ENCODE results near the gene PTGFRN.
"Not testable (repeated sequence)": the region's sequence is repeated elsewhere in the genome, so short reads cannot be mapped to it uniquely, and the experiment has no call there.

PTGFRN gene

GRCh38 chr1:116934586-116935207, 25.0 kb downstream of the PTGFRN start:
- ATAC-seq, result 0 out of 3 replicates have a peak, but pooled peaks have one; percentile 34
- no peak for TF ChIP-seq ESRRG (CRISPR knock-in tag; IDR thresholded peaks at IDR 0.05)
- no peak for TF ChIP-seq ARNTL (CRISPR knock-in tag; IDR thresholded peaks at IDR 0.05; ENCODE audit: borderline replicate concordance, low read depth)
- TF ChIP-seq CSDC2 (CRISPR knock-in tag; IDR thresholded peaks at IDR 0.05), result no peak
- no peak for TF ChIP-seq ZNF565 (CRISPR knock-in tag; conservative IDR thresholded peaks at IDR 0.05; ENCODE audit: low read depth)
- no peak for TF ChIP-seq ZFP30 (CRISPR knock-in tag; IDR thresholded peaks at IDR 0.05)
- TF ChIP-seq ISL1 (CRISPR knock-in tag; IDR thresholded peaks at IDR 0.05), result no peak
- TF ChIP-seq PPARA (CRISPR knock-in tag; IDR thresholded peaks at IDR 0.05; ENCODE audit: borderline replicate concordance), result no peak

GRCh38 chr1:116938216-116938615, 28.5 kb downstream of the PTGFRN start:
- no peak for ATAC-seq
- TF ChIP-seq CSDC2 (CRISPR knock-in tag; IDR thresholded peaks at IDR 0.05) (no peak), ISL1 (CRISPR knock-in tag; IDR thresholded peaks at IDR 0.05) (no peak), TCF4 (CRISPR knock-in tag; IDR thresholded peaks at IDR 0.05; ENCODE audit: borderline replicate concordance) (no peak), ARNTL (CRISPR knock-in tag; IDR thresholded peaks at IDR 0.05; ENCODE audit: borderline replicate concordance, low read depth) (no peak), ZNF8 (CRISPR knock-in tag; IDR thresholded peaks at IDR 0.05) (no peak), TSHZ2 (CRISPR knock-in tag; IDR thresholded peaks at IDR 0.05) (no peak), ZC3H10 (CRISPR knock-in tag; IDR thresholded peaks at IDR 0.05) (no peak), SNAI2 (CRISPR knock-in tag; IDR thresholded peaks at IDR 0.05) (no peak), ZFP3 (CRISPR knock-in tag; IDR thresholded peaks at IDR 0.05) (no peak), RARB (CRISPR knock-in tag; IDR thresholded peaks at IDR 0.05) (no peak)

- not testable (repeated sequence) for ATAC-seq
Measured at GRCh38 chr1:116939780-116940543, 30.2 kb downstream of the PTGFRN start.

GRCh38 chr1:116940814-116941599, 31.3 kb downstream of the PTGFRN start:
- no peak for ATAC-seq
- TF ChIP-seq ZFP30 (CRISPR knock-in tag; IDR thresholded peaks at IDR 0.05), result no peak
- TF ChIP-seq RARB (CRISPR knock-in tag; IDR thresholded peaks at IDR 0.05), result no peak
- TF ChIP-seq TOX (CRISPR knock-in tag; IDR thresholded peaks at IDR 0.05; ENCODE audit: borderline replicate concordance), result no peak
- no peak for TF ChIP-seq ZNF70 (CRISPR knock-in tag; IDR thresholded peaks at IDR 0.05)
- no peak for TF ChIP-seq ZNF565 (CRISPR knock-in tag; conservative IDR thresholded peaks at IDR 0.05; ENCODE audit: low read depth)
- TF ChIP-seq ARNTL (CRISPR knock-in tag; IDR thresholded peaks at IDR 0.05; ENCODE audit: borderline replicate concordance, low read depth), result no peak
- TF ChIP-seq PPARA (CRISPR knock-in tag; IDR thresholded peaks at IDR 0.05; ENCODE audit: borderline replicate concordance), result no peak
- no peak for TF ChIP-seq GLIS3 (CRISPR knock-in tag; IDR thresholded peaks at IDR 0.05)
- TF ChIP-seq CREB5 (CRISPR knock-in tag; IDR thresholded peaks at IDR 0.05; ENCODE audit: low read depth), result no peak
- TF ChIP-seq ISL1 (CRISPR knock-in tag; IDR thresholded peaks at IDR 0.05), result no peak
- no peak for TF ChIP-seq CSDC2 (CRISPR knock-in tag; IDR thresholded peaks at IDR 0.05)
- TF ChIP-seq ZNF8 (CRISPR knock-in tag; IDR thresholded peaks at IDR 0.05), result no peak
- TF ChIP-seq BACH2 (CRISPR knock-in tag; IDR thresholded peaks at IDR 0.05; ENCODE audit: borderline replicate concordance), result no peak
- no peak for TF ChIP-seq CSRNP3 (CRISPR knock-in tag; IDR thresholded peaks at IDR 0.05)
- no peak for TF ChIP-seq OSR1 (CRISPR knock-in tag; IDR thresholded peaks at IDR 0.05)
- no peak for TF ChIP-seq SNAI2 (CRISPR knock-in tag; IDR thresholded peaks at IDR 0.05)
- TF ChIP-seq ESRRG (CRISPR knock-in tag; IDR thresholded peaks at IDR 0.05), result no peak
